ENCODE data around the gene SCGB3A1. TPM values are rescaled to one million over a fixed set of nuclear protein-coding genes. Genes with fewer than 3 reads are reported as not detected.
A peak's percentile ranks its signal among the peaks of the same experiment; 100 is the strongest.

The SCGB3A1 gene
- total RNA-seq, 1 experiment from 2014 or later, result not detected

GRCh38 chr5:180595046-180595379 is 3.7 kb upstream of the SCGB3A1 start:
- no TSS peak for BruUV-seq (replicated peaks)
- intact Hi-C loops (cut with micrococcal nuclease; ENCODE audit: unreplicated experiment), result no loop called here
- peaks cover 68% of the 10 kb centered on the region for H3K27me3 Mint-ChIP-seq (ENCODE audit: unreplicated experiment)
- H3K4me3 Mint-ChIP-seq (ENCODE audit: low read depth, unreplicated experiment), result no peak overlapping the region
- TF ChIP-seq, protein P1, sequence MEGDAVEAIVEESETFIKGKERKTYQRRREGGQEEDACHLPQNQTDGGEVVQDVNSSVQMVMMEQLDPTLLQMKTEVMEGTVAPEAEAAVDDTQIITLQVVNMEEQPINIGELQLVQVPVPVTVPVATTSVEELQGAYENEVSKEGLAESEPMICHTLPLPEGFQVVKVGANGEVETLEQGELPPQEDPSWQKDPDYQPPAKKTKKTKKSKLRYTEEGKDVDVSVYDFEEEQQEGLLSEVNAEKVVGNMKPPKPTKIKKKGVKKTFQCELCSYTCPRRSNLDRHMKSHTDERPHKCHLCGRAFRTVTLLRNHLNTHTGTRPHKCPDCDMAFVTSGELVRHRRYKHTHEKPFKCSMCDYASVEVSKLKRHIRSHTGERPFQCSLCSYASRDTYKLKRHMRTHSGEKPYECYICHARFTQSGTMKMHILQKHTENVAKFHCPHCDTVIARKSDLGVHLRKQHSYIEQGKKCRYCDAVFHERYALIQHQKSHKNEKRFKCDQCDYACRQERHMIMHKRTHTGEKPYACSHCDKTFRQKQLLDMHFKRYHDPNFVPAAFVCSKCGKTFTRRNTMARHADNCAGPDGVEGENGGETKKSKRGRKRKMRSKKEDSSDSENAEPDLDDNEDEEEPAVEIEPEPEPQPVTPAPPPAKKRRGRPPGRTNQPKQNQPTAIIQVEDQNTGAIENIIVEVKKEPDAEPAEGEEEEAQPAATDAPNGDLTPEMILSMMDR (IDR thresholded peaks at IDR 0.05; ENCODE audit: unreplicated experiment), result no peak
- CTCF ChIA-PET, result no interaction called here
- no peaks in the 10 kb centered on the region for H3K36me3 Mint-ChIP-seq (ENCODE audit: insufficient read depth, unreplicated experiment)
- no peak for DNase-seq
- no peak overlapping the region for H3K27ac Mint-ChIP-seq (ENCODE audit: unreplicated experiment)
- peaks cover 16% of the 10 kb centered on the region for H3K4me1 Mint-ChIP-seq (ENCODE audit: low read depth, unreplicated experiment)
- H3K9me3 Mint-ChIP-seq (ENCODE audit: low read depth, unreplicated experiment), result no peaks in the 10 kb centered on the region

DNA sequence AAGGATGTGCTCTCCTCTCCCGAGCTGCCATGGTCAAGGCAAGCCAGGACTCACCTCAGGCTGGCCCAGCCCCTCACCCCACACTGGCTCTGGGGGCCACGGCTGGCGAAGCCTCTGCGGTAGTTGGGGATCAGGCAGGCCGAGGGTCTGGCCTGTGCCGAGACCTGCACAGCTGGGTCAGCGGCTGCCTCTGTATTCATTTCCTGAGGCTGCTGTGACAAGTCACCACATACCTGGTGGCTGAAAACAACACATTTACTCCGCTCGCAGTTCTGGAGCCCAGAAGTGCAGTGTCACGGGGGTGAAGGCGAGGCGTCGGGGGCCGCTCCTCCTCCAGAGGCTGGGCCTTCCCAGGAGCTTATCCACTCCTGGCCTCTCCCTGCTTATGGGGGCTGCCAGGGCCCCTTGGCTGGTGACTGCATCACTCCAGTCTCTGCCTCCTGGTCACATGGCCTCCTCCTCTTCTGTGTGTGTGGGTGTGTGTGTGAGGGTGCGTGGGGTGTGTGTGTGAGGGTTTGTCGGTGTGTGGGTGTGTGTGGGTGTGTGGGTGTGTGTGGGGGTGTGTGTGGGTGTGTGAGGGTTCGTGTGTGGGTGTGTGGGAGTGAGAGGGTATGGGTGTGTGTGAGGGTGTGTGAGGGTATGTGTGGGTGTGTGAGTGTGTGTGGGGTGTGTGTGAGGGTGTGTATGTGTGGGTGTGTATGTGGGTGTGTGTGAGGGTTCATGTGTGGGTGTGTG is 3.2 kb upstream of the SCGB3A1 start:
- Mint-ChIP-seq H3K27me3 (ENCODE audit: unreplicated experiment) (peaks cover 69% of the 10 kb centered on the region), H3K36me3 (ENCODE audit: insufficient read depth, unreplicated experiment) (no peaks in the 10 kb centered on the region), H3K4me3 (ENCODE audit: low read depth, unreplicated experiment) (no peak overlapping the region), H3K27ac (ENCODE audit: unreplicated experiment) (no peak overlapping the region), H3K4me1 (ENCODE audit: low read depth, unreplicated experiment) (peaks cover 16% of the 10 kb centered on the region), H3K9me3 (ENCODE audit: low read depth, unreplicated experiment) (no peaks in the 10 kb centered on the region)
- DNase-seq, result no peak
- intact Hi-C loops (cut with micrococcal nuclease; ENCODE audit: unreplicated experiment), result no loop called here
- TF ChIP-seq, protein P1 (IDR thresholded peaks at IDR 0.05; ENCODE audit: unreplicated experiment), result no peak
- BruUV-seq (replicated peaks), result no TSS peak
- CTCF ChIA-PET, result interaction anchor here (0.6 kb wide), 1 partner anchor 19 kb away, joined by 5 read pairs; no protein-coding TSS in a partner anchor

DNA sequence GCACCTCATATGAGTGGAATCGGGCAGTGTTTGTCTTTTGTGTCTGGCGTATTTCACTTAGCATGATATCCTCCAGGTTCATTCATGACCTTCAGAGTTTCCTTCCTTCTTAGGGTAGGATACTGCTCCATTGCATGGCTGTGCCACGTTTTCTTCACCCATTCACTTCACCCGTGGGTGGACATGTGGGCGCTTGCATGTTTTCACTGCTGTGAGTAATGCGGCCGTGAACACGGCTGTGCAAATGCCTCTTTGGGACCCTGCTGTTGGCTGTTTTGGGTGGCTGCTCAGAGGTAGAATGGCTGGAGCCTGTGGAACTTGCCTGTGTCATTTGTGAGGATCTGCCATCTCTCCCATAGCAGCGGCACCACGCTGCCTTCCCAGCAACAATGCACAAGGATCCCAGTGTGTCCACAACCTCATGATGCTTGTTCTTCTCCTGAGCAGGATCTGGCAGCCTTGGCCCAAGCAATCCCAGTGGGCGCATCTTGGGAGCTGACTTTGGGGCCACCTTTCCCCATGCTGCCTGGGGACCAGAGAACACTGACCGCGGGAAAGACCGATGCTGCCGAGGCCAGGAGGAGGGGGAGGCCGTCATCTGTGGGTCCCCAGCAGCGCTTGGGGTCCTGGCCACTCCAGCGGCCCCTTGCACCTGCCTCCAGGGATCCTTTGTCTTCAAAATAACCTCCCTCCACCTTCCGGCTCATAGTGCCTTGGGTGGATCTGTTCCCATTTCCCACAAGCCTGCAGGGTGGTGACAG is 2.3 kb upstream of the SCGB3A1 start:
- Mint-ChIP-seq H3K27ac (ENCODE audit: unreplicated experiment) (no peak overlapping the region), H3K4me3 (ENCODE audit: low read depth, unreplicated experiment) (no peak overlapping the region), H3K4me1 (ENCODE audit: low read depth, unreplicated experiment) (peaks cover 16% of the 10 kb centered on the region), H3K9me3 (ENCODE audit: low read depth, unreplicated experiment) (no peaks in the 10 kb centered on the region), H3K27me3 (ENCODE audit: unreplicated experiment) (peaks cover 78% of the 10 kb centered on the region), H3K36me3 (ENCODE audit: insufficient read depth, unreplicated experiment) (no peaks in the 10 kb centered on the region)
- CTCF ChIA-PET, result interaction anchor here (0.6 kb wide), 1 partner anchor 20 kb away, joined by 5 read pairs; no protein-coding TSS in a partner anchor
- BruUV-seq (replicated peaks), result no TSS peak
- no peak for DNase-seq
- TF ChIP-seq, protein P1 (IDR thresholded peaks at IDR 0.05; ENCODE audit: unreplicated experiment), result no peak
- intact Hi-C loops (cut with micrococcal nuclease; ENCODE audit: unreplicated experiment), result no loop called here

- no peak overlapping the region for H3K27ac Mint-ChIP-seq (ENCODE audit: unreplicated experiment)
- intact Hi-C loops (cut with micrococcal nuclease; ENCODE audit: unreplicated experiment), result no loop called here
Measured at GRCh38 chr5:180592176-180592575, 877 bp upstream of the SCGB3A1 start.

More at GRCh38 chr5:180592176-180592575, 877 bp upstream of the SCGB3A1 start:
- H3K4me3 Mint-ChIP-seq (ENCODE audit: low read depth, unreplicated experiment), result peak overlapping the region; percentile 37
- CTCF ChIA-PET, result no interaction called here
- no peak for DNase-seq
- peaks cover 16% of the 10 kb centered on the region for H3K4me1 Mint-ChIP-seq (ENCODE audit: low read depth, unreplicated experiment)
- no peaks in the 10 kb centered on the region for H3K36me3 Mint-ChIP-seq (ENCODE audit: insufficient read depth, unreplicated experiment)
- TF ChIP-seq, protein P1 (IDR thresholded peaks at IDR 0.05; ENCODE audit: unreplicated experiment), result no peak
- H3K27me3 Mint-ChIP-seq (ENCODE audit: unreplicated experiment), result peaks cover 81% of the 10 kb centered on the region
- no peaks in the 10 kb centered on the region for H3K9me3 Mint-ChIP-seq (ENCODE audit: low read depth, unreplicated experiment)
- BruUV-seq (replicated peaks), result no TSS peak

All from Calu3 (cell line).